SKM-1 (cell line): ENCODE data around the gene DPEP2.

Experiments used
- DNase-seq: peaks from one replicate; lab custom pipeline; 2025; ENCODE audit not compliant: unreplicated experiment; lab: John Stamatoyannopoulos, UW

DPEP2 gene

DNA sequence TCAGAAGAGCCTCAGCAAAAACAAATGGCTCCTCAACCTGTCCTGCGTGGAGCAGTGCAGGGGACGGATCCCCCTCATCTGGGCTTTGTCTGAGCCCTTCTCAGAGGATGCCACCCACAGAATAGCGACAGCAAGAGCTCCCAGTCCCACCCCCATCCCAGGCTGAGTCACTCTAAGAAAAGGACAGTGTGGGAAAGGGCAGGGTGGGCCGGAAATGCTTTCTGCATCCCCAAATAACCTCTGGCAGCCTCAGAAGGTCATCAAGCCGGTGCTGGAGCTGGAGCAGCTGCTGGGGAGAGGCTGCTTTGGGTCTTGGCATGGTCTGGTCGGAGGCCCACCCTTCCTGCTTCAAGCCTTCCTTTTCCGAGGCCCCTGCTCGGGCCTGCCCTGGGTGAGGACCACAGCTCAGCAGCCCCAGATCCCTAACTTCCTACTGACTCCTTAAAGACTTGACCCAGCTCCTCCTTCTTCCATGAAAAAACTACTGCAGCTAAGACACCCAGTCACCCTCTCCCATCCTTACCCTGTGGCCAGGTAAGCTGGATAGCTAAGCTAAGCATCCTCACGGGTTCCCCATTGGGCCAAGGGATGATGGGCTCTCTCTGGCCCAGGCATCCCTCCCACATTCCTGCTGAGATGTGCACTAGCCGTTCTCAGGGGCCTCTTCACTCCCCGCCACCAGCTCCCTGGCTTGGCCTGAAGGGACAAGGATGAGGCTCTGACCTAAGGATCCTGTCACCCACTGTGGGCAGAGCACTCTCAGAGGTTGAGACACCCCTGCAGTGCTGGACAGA is 39.6 kb downstream of the DPEP2 start:
- DNase-seq: no peak

DNA sequence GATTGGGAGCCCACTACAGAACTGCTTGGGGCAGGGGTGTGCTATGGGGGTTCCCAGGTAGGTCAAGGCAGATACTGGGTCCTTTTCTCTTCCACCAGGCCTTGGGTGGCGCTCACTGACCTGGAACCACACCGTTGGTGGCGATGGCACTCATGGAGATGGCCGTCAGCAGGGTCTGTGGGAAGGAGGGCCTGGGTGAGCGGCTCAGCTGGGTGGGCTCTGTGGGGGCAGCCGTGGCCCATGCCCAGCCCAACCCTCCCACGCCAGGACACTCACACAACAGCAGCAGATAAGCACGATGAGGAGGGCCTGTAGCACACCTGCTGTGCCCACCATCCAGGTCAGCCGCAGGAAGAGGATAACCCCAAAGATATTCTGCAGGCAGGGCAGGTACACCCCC is 41.7 kb downstream of the DPEP2 start:
- DNase-seq: no peak

DNA sequence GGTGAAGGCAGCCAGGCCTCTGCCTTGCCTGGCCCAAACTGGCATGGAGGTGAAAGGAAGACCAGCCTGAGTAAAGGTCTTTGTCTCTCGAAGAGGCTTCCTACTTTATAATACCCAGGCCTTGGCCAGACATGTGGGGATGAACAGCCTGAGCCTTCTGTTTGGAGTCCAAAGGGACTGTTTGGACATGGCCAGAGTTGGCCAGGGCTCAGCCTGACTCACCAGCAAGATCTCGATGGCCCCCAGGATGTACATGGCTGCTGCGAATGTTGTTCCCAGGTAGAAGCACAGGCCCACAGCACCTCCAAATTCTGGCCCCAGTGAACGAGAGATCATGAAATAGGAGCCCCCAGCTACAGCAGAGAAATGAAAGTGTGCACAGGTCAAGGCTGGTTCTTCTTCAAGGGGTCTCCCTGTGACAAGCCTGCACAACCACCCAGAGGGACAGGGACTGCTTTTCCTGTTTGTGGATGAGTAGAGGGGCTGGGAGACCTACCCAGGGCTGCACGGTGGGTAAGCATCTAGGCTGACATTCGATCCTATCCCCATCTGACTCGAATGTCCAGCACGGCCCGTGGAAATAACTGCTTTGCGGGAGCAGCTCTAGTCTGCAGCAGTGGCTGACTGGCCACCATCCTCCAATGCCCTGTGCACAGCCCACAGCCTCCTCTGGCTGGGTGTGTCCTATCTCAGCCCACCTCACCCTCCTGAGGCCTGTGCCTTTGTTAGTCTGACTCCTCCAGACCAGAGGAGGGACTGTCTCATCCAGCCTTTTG is 44.7 kb downstream of the DPEP2 start:
- no peak for DNase-seq

DNA sequence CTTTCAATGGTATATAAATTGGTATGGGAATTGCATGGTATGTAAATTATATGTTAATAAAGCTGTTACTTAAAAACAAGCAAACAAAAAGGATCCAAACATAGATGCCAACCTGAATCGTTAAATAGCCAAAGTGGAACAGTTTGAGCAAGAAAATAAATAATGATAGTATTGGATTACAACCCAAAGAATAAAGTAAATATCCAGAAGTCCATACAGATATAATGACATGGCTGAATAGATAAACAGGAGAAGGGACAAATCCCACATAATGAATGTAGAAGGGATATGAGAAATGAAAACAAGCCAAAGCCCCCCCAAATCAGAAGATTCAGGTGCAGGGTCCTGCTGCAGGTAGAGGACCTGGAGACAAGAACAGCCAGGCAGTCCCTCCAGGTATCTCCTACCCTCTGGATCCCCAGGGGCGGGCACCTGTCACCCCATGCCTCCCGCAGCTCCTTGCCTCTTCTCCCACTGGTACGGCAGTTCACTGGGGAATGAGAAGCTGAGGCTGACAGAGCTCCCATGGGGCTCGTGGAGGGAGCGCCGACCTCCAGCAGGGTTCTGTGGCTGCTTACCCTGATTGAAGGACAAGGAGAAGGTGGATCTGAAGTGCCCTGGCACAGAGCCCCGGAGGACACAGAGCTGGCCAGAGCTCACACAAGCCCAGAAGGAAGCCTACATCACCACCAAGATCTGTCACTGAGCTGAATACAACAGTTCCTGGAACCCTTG is 45.5 kb downstream of the DPEP2 start:
- no peak for DNase-seq

DNA sequence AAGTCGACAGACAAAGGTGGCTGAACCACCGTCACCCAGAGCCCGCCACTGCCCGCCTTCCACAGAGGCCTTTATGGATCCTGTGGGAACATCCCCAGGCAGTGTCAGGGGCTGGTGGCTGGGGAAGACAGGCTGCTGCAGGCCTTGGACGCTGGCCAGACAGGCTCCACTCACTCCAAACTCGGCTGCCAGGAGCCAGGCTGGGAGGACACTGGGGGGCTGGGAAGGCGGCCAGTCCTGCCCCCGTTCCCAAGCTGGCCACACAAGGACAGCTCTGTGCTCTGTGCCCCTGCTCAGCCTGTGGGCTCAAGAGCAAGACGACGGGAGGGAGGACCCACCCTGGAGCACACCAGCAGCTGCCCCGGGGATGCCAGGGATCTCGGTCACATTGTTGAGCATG is 47.8 kb downstream of the DPEP2 start:
- no peak for DNase-seq

DNA sequence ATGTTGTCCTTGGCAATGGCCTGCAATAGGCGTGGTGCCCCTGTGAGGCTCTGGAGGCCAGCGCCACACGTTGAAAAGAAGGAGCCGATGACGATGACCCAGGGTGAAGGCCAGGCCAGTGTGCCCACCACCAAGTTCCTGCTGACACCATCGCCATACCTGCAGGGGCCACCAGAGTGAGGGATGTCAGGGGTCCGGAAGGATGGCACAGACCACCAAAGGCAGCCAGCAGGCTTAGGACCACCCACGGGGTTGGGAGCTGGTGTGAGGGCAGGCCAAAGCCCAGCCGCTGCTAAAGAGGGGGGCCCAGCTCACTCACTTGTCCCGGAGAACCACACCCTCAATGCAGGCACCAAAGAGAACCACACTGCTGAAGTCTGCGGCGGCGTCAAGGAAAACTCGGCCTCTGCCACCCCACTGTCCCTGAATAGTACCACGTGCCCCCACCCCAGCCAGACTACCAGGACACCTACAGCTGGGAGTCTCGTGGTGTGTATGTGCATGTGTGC is 48.9 kb downstream of the DPEP2 start:
- no peak for DNase-seq

DNA sequence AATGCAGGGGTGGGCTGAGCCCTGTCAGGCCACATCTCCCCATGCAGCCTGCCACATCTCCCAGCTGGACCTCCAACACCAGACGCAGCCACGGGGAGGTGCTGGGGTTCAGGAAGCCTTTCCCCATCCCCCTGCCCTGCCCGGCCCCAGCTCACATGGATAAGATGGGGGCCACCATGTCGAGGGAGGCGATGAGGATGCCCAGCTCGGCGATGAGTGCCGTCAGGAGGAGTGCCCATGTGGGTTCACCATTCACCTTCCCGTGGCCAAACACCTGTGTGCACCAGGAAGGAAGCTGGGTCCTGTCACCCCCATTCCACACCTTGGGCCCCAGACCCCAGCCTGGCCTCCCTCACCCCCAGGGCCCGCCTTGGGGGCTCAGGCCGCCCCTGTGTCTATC is 49.6 kb downstream of the DPEP2 start:
- DNase-seq: no peak

DNA sequence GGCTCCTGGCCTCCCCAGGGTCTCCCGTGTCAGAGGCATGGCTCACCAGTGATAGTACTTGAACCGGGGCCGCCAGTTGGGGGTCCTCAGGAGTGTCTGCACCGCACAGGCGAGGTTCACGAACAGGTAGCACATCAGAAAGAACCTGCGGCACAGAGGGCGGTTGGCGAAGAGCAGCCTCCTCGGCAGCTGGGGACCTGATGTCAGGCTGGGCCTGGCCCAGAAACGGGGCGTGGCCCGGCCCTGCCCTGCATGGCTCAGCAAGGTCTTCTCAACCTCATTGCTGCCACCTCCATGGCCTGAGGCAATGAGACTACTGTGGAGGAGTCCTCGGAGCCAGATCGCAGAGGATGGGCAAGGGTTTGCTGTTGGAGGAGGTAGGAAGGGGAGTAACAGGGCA is 51.3 kb downstream of the DPEP2 start:
- no peak for DNase-seq

DNA sequence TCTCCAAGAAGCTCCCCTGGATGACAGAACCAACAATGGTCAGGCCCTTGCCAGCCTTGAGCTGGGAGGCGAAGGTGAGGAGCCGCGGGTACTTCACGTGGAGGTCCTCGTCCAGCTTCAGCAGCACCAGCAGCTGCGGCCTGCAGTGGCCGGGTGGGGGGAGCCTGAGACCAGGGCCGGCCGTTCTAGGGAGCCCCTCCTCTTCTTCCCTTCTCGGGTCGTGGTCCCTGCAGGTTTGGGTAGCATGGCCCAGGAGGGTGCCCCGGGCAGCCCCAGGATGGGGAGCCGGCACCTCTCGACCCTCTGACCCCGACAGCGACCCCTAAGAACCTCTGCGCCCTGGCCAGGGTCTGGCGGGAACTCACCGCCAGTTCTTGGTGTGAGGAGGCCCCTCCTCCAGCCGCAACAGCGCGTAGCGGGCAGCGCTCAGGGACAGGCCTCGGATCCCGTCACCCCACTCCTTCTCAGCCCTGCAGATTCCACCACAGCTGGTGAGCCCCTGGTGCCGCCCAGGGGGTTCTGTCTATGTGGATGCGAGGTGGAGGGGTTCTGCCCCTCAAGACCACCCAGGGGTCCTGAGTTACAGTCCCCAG is 52.2 kb downstream of the DPEP2 start:
- DNase-seq: no peak

DNA sequence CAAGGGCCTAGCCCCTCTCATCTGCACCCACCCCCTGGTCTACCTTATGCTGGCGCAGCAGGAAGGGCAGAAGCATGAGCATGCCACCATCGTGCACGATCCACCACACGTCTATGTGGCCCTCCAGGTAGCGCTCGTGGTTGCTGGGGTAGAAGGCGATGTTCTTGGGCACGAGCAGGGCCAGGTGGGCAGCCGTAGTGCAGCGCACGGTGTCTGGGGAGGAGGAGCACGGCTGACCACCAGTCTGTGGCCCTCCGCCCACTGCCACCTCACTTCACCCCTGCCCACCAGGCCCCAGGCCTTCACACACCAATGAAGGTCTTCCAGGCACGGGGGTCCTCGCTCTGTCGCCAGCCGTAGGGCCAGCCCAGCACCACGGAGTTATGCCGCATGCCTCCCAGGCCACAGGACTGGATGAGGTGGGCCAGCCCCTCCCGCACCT is 53.1 kb downstream of the DPEP2 start:
- DNase-seq: no peak

DNA sequence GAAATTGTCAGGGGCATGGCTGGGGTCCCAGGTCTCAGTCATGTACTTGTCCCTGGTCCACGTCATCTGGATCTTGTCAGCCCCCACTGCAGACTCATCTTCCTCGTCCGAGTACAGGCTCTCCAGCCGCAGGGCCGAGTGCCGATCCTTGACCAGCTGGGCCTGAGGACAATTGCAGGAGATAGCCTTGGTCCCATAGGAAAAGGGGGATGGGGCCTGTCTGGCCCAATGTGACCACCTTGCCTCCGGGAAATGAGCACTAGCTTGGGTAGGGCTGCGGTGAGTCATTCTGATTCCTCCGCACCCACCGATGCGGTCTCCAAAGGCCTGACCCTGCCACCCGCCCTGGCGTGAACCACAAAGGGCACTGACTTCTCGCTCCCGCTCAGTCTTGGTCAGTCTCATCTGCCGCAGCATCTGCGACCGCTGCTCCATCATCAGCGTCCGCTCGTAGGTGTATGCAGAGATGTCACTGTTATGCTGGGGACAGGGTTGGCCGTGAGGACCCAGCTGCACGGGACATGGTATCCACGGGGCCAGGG is 53.8 kb downstream of the DPEP2 start:
- DNase-seq: no peak

DNA sequence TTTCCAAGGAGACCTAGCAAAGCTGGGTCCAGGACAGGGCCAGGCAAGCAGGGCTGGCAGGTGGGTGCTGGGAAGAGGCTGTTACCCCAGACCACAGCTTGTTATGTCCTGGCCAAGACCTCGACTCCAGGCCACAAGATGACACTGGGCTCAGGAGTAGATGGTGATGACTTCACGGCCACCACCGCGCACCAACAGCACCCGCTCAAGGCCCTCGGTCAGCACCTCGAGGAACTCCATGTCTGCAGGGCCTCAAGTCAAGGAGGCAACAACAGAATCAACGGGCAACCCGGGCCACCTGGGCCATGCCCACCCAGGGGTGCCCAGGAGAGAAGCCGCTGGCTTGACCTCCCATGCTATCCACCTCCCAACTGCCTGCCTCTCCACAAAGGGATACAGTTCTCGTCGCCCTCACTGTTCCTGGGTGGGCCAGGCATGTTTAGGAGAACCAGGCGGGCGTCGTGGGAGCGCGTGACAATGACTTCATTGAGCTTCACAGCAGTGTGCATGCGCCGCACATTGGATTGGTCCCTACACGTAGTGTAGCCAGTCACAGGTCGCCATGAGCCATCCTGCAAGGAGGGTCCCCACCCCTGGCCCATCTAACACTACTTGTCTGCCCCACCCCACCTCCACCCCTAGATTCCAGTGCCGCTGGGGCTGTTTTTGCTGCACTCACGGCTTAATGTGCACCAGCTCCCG is 54.4 kb downstream of the DPEP2 start:
- DNase-seq: no peak

DNA sequence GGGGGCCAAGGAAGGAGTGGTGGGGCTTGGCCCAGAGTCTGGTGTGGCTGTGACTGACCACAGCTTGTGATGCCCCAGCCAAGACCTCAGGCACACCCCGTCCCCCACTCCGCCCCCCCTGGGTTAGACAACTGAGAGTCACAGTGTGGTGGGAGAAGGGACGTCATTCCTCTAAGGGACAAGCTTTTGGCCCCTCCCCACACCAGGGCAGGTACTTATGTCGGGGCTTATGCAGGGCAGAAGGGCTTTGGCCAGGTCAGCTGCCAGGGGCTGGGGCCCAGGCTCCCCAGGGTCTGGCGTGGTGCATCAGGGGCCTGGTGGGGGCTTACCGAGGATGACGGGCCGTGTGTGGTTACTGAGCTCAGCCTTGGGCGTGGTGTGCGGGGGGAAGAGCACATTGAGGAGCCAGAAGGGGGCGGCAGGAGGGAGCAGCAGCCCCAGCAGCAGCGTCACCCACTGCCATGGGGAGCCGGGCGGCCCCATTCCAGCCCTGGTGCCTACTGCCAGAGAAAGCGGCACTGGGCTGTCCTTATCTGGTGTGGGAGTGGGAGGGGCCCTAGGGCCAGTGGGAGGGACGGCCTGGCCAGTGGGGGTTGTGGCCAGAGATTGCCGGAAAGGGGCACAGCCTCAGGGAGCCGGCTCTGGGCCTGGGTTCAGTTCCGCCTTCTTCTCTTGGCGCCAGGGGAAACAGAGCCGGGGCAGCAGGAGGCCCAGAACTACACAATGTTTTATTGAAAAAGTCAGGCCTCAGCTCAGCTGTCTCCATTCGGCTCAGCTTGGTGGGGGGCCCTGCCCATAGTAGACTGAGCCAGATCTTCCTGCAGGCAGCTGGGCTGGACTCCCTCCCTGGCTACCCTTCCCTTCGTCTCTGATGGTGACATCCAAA is 55.4 kb downstream of the DPEP2 start, which contains the start of gene LCAT:
TSS of gene LCAT (minus strand) at position 502 of the 886 bp plus-strand sequence. CDS start at position 483, 19 bp downstream.
- DNase-seq: no peak

DNA sequence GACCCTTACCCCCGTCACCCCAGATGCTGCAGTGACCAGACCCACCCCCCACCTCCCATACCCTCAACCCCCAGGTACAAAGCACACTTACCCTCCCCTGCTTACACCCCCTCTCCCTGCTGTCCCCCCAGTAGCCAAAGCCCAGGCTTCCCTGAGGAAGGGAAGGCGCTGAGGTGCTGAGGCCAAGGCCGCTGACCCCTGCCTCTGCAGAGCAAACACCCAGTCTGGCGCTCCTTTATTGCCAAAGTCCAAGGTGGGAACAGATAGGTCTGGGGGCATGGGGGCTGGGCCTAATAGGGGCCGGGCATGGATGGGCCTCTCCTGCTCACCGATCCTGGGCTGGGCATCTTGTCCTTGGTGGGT is 56.0 kb downstream of the DPEP2 start:
- no peak for DNase-seq

DNA sequence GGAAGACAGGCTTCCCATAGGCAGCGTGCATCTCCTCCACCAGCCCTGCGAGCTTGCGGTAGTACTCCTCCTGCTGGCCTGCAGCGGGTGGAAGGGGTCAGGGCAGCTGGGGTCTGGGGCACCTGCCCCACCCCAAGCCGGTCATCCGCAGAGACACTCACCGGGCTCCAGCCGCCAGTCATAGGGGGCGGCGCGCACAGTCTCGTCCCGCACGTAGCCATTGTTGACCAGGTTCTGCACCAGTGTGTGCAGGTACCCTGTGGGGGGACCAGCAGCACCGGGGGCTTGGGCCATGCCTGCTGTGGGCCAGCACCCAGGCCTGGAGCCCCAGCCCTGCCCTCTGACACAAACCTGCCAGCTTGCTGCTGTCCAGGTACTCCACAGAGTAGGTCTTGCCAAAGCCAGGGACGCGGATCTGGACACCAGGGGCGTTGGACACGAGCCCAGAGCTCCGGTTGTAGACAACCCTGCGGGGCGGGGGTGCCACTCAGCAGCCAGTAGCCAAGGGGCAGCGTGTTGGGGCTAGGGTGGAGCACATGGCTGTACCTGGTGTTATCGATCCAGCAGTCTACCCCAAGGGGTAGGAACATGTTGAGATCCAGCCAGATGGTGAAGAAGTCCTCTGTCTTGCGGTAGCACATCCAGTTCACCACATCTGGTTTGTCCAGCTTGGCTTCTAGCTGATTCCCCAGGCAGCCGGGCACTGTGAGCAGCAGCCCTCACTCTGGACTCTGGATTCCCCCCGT is 56.6 kb downstream of the DPEP2 start:
- DNase-seq: no peak

DNA sequence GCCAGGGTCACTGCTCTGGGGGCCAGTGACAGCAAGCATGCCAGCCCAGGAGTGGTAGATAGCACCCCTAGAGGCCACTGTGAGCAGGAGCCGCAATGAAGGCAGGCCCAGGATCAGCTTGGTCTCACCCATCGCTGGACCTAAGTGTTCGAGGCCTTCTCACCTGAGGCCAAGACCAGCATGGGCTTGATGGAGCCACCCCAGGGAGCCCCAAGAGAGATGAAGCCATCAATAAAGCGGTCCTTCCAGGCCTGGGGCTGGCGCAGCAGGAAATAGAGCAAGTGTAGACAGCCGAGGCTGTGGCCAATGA is 57.1 kb downstream of the DPEP2 start:
- DNase-seq: peak; percentile 8

DNA sequence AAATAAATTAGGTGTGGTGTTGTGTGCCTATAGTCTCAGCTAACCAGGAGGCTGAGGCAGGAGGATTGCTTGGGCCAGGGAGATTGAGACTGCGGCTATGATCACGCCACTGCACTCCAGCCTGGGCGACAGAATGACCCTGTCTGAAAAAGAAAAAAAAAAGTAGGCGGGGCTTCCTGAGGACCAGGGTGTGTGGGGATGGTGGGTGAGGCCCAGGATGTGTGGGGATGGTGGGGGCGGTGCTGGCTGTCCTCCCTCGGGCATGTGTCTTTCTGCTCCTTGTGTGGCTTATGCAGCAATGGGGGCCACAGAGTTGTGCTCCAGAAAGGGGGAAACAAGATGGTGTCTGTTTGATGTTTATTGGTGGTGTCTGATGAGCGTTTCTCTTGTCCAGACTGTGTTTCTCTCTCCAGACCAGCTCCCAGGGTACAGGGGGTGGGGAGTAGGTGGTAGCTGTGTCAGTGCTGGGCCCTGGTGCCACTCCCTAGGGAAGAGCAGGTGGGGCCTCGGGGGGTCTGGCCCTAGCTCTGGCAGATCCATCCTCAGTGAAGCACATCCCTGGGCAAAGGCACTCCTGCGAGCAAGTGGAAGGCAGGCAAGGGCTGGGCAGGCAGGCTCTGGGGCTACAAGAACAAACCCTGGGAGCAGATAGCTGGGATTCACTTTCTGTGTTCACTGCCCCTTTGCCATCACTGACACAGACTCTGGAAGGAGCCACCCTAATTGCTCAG is 57.6 kb downstream of the DPEP2 start:
- DNase-seq: no peak

DNA sequence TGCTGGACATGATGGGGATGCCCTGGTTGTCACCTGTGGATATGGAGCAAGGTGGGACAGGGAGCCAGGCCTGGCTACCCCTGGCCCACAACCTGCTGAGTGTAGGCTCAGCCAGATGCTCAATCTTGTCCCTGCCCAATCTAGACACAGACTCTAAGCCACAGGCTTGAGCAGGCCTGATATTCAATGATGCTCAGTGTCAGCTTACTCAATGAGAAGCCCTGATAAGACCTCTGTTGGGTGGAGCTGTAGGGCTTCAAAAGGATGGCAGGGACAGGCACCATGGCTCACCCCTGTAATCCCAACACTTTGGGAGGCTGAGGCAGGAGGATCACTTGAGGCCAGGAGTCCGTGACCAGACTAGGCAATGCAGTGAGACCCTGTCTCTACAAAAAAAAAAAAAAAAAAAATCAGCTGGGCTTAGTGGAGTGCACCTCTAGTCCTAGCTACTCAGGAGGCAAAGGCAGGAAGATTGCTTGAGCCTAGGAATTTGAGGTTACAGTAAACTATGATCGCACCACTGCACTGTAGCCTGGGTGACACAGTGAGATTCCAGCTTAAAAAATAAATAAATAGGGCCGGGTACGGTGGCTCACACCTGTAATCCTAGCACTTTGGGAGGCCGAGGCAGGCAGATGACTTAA is 58.7 kb downstream of the DPEP2 start:
- no peak for DNase-seq
